DND-41 (cell line): ENCODE results near the gene LRP5.

Experiments used
- ATAC-seq: fragments of 200-7000 bp; cut with Tn5 transposase; 3 replicates; pipeline ENCODE4 v1.9.1; 2021; ENCODE audit warnings: low read depth; ENCODE audit not compliant: insufficient read depth
- DNase-seq: peaks from one replicate; pipeline ENCODE4 v3.0.0-alpha.2; 2020
- H2AFZ ChIP-seq: 2 replicates; pipeline ENCODE4 v1.6.0; 2012; ENCODE audit warnings: low read depth, low read length
- H3K27ac ChIP-seq: 2 replicates; pipeline ENCODE4 v1.5.1; 2012; ENCODE audit warnings: low read length, inconsistent platforms
- H3K27me3 ChIP-seq: fragments of 200-600 bp; sonication (generic); 2 replicates; pipeline ENCODE4 v1.6.0; 2012; ENCODE audit warnings: low read length, mild to moderate bottlenecking, inconsistent platforms; ENCODE audit not compliant: insufficient read depth, poor library complexity
- H3K36me3 ChIP-seq: 2 replicates; pipeline ENCODE4 v1.5.1; 2012; ENCODE audit warnings: low read length, inconsistent platforms; ENCODE audit not compliant: insufficient read depth
- H3K4me1 ChIP-seq: 2 replicates; pipeline ENCODE4 v1.5.1; 2012; ENCODE audit warnings: mild to moderate bottlenecking, low read length; ENCODE audit not compliant: insufficient read depth
- H3K4me2 ChIP-seq: 2 replicates; pipeline ENCODE4 v1.6.0; 2012; ENCODE audit warnings: mild to moderate bottlenecking, moderate library complexity, low read length, inconsistent platforms; ENCODE audit not compliant: insufficient read depth
- H3K4me3 ChIP-seq, 2 experiments: fragments of 200-600 bp in 1 of 2; shearing (Covaris generic) in 1 of 2; 2 replicates each; pipeline ENCODE4 v1.5.1; 2012 to 2016; ENCODE audit warnings: inconsistent platforms in 2 of 2, low read length in 2 of 2, mild to moderate bottlenecking in 2 of 2, low read depth in 1 of 2, moderate library complexity in 1 of 2
- H3K79me2 ChIP-seq: 2 replicates; pipeline ENCODE4 v1.6.0; 2012; ENCODE audit warnings: low read length, inconsistent platforms; ENCODE audit not compliant: insufficient read depth
- H3K9ac ChIP-seq: 2 replicates; pipeline ENCODE4 v1.6.0; 2012; ENCODE audit warnings: low read depth, mild to moderate bottlenecking, inconsistent platforms, low read length, moderate library complexity
- H3K9me3 ChIP-seq: 2 replicates; pipeline ENCODE4 v1.5.1; 2012; ENCODE audit warnings: low read length, moderate library complexity, mild to moderate bottlenecking, inconsistent platforms; ENCODE audit not compliant: insufficient read depth, severe bottlenecking
- H4K20me1 ChIP-seq: 2 replicates; pipeline ENCODE4 v1.6.0; 2012; ENCODE audit warnings: low read length; ENCODE audit not compliant: insufficient read depth
- CTCF ChIP-seq: IDR thresholded peaks from 2 replicates; pipeline ENCODE4 v1.5.1; 2012; ENCODE audit warnings: borderline replicate concordance, low read length, moderate library complexity, mild to moderate bottlenecking; ENCODE audit not compliant: poor library complexity, severe bottlenecking; ENCODE audit errors: extremely low read depth
- EZH2 ChIP-seq: IDR thresholded peaks from 3 replicates; pipeline ENCODE4 v1.6.1; 2012; ENCODE audit warnings: borderline replicate concordance, low read depth, mild to moderate bottlenecking, moderate library complexity, low read length, inconsistent platforms; ENCODE audit not compliant: severe bottlenecking

LRP5 gene

GRCh38 chr11:68322052-68322430, 9.7 kb downstream of the LRP5 start:
- Histone ChIP-seq H3K4me1 (peaks cover 19% of the 10 kb centered on the region), H4K20me1 (peaks cover 41% of the 10 kb centered on the region), H3K4me3 (no peak overlapping the region), H3K27me3 (no peaks in the 10 kb centered on the region), H3K79me2 (peaks cover 77% of the 10 kb centered on the region), H2AFZ (no peak overlapping the region), H3K27ac (no peak overlapping the region), H3K4me2 (no peak overlapping the region), H3K9ac (no peak overlapping the region; the same call in 1 of the 2 replicates), H3K36me3 (no peaks in the 10 kb centered on the region), H3K9me3 (no peaks in the 10 kb centered on the region)
- DNase-seq (no peak), ATAC-seq (no peak)
- no peak for TF ChIP-seq EZH2

GRCh38 chr11:68324241-68324640, 11.8 kb downstream of the LRP5 start:
- Histone ChIP-seq H2AFZ (no peak overlapping the region), H3K27ac (no peak overlapping the region), H3K79me2 (peaks cover 85% of the 10 kb centered on the region), H3K27me3 (no peaks in the 10 kb centered on the region), H3K4me3 (no peak overlapping the region), H3K9ac (no peak overlapping the region), H3K4me1 (peaks cover 40% of the 10 kb centered on the region), H3K4me2 (no peak overlapping the region), H4K20me1 (peaks cover 42% of the 10 kb centered on the region), H3K9me3 (no peaks in the 10 kb centered on the region), H3K36me3 (no peaks in the 10 kb centered on the region)
- no peak for DNase-seq
- TF ChIP-seq CTCF = no peak
- no peak for TF ChIP-seq EZH2
- ATAC-seq = no peak

DNA sequence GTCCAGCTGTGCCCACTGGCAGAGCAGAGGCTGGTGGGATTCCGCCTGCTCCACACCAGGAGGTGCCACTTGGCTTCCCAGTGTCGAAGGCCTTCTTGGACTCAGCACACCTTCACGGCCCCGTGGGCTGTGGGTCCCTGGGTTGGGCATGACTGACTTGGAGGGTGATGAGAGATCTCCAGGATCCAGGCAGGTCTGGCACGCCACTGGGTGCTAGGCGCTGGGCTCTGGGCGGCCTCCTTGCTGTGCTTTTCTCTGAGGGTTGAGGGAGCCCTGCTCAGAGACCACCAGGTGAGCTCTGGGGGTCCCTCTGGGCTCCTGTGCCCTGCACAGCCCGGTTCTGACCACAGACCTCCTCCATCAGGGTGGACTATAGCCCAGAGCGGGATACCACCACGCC, 12.3 kb downstream of the LRP5 start:
- no peak for TF ChIP-seq CTCF
- TF ChIP-seq EZH2 = no peak
- no peak for ATAC-seq
- Histone ChIP-seq H3K9me3 (no peaks in the 10 kb centered on the region), H3K4me2 (no peak overlapping the region), H4K20me1 (peaks cover 46% of the 10 kb centered on the region), H3K79me2 (peaks cover 86% of the 10 kb centered on the region), H3K27me3 (no peaks in the 10 kb centered on the region), H3K4me1 (peaks cover 40% of the 10 kb centered on the region), H3K9ac (no peak overlapping the region), H3K4me3 (no peak overlapping the region), H2AFZ (no peak overlapping the region), H3K27ac (no peak overlapping the region), H3K36me3 (no peaks in the 10 kb centered on the region)
- DNase-seq = no peak

- Histone ChIP-seq H3K4me1 (peaks cover 42% of the 10 kb centered on the region), H3K36me3 (no peaks in the 10 kb centered on the region; the same call in 1 of the 2 replicates), H3K4me2 (no peak overlapping the region), H3K9me3 (no peaks in the 10 kb centered on the region), H3K9ac (no peak overlapping the region), H4K20me1 (peaks cover 52% of the 10 kb centered on the region), H3K27ac (peak overlapping the region; percentile 41; the same call in 1 of the 2 replicates), H3K4me3 (no peak overlapping the region), H3K79me2 (peaks cover 87% of the 10 kb centered on the region), H3K27me3 (no peaks in the 10 kb centered on the region), H2AFZ (no peak overlapping the region)
- TF ChIP-seq EZH2 = no peak
- peak; percentile 31 for TF ChIP-seq CTCF
- DNase-seq = no peak
- ATAC-seq = no peak
These were observed 13.0 kb downstream of the LRP5 start for GRCh38 chr11:68325183-68325906.
